Astrocyte (in vitro differentiated cells and primary cell): Measurements from ENCODE around the gene LEUTX. TPM values are rescaled to one million over a fixed set of nuclear protein-coding genes. Genes with fewer than 3 reads are reported as not detected.

Experiments
- DNase-seq: peaks from one replicate; pipeline ENCODE4 v3.0.0-alpha.2; 2010; ENCODE audit warnings: low read depth
- FAIRE-seq: peaks from 2 replicates; lab custom pipeline; 2011; peaks lifted over from hg19 to GRCh38; lab: Jason Lieb, UNC
- H2AFZ ChIP-seq: 2 replicates; pipeline ENCODE4 v1.6.0; 2012; ENCODE audit warnings: low read depth, low read length, inconsistent platforms
- H3K27ac ChIP-seq: 2 replicates; pipeline ENCODE4 v1.5.1; 2011; ENCODE audit warnings: low read depth, low read length, inconsistent platforms
- H3K27me3 ChIP-seq: 2 replicates; pipeline ENCODE4 v1.6.0; 2011; ENCODE audit warnings: low read length, inconsistent platforms; ENCODE audit not compliant: insufficient read depth
- H3K36me3 ChIP-seq: 2 replicates; pipeline ENCODE4 v1.5.1; 2011; ENCODE audit warnings: low read length, inconsistent platforms; ENCODE audit not compliant: insufficient read depth
- H3K4me1 ChIP-seq: 2 replicates; pipeline ENCODE4 v1.5.1; 2011; ENCODE audit warnings: low read length, inconsistent platforms; ENCODE audit not compliant: insufficient read depth
- H3K4me2 ChIP-seq: 2 replicates; pipeline ENCODE4 v1.6.0; 2012; ENCODE audit warnings: low read length, inconsistent platforms
- H3K4me3 ChIP-seq: 2 replicates; pipeline ENCODE4 v1.5.1; 2011; ENCODE audit warnings: low read depth, mild to moderate bottlenecking, low read length, inconsistent platforms; ENCODE audit not compliant: insufficient read depth
- H3K79me2 ChIP-seq: 2 replicates; pipeline ENCODE4 v1.6.0; 2012; ENCODE audit warnings: mild to moderate bottlenecking, low read length, inconsistent platforms; ENCODE audit not compliant: insufficient read depth
- H3K9ac ChIP-seq: 2 replicates; pipeline ENCODE4 v1.6.0; 2012; ENCODE audit warnings: mild to moderate bottlenecking, low read length, inconsistent platforms
- H3K9me3 ChIP-seq: 2 replicates; pipeline ENCODE4 v1.5.1; 2012; ENCODE audit warnings: low read depth, mild to moderate bottlenecking, low read length, inconsistent platforms; ENCODE audit not compliant: insufficient read depth
- H4K20me1 ChIP-seq: 2 replicates; pipeline ENCODE4 v1.6.0; 2012; ENCODE audit warnings: low read length, inconsistent platforms; ENCODE audit not compliant: insufficient read depth
- H3K27ac Mint-ChIP-seq: one replicate; pipeline ENCODE4 v1.8.0; 2021; ENCODE audit warnings: mild to moderate bottlenecking, mixed read lengths; ENCODE audit not compliant: unreplicated experiment
- H3K27me3 Mint-ChIP-seq: one replicate; pipeline ENCODE4 v1.8.0; 2021; ENCODE audit warnings: low read depth, mixed read lengths; ENCODE audit not compliant: unreplicated experiment
- H3K36me3 Mint-ChIP-seq: one replicate; pipeline ENCODE4 v1.8.0; 2021; ENCODE audit warnings: low read depth, mixed read lengths; ENCODE audit not compliant: unreplicated experiment
- H3K4me1 Mint-ChIP-seq: one replicate; pipeline ENCODE4 v1.8.0; 2021; ENCODE audit warnings: low read depth, mixed read lengths; ENCODE audit not compliant: unreplicated experiment
- H3K4me3 Mint-ChIP-seq: one replicate; pipeline ENCODE4 v1.8.0; 2021; ENCODE audit warnings: mild to moderate bottlenecking, moderate library complexity, mixed read lengths; ENCODE audit not compliant: unreplicated experiment
- H3K9me3 Mint-ChIP-seq: one replicate; pipeline ENCODE4 v1.8.0; 2021; ENCODE audit warnings: mild to moderate bottlenecking, mixed read lengths; ENCODE audit not compliant: unreplicated experiment
- EZH2 ChIP-seq: IDR thresholded peaks from 2 replicates; pipeline ENCODE4 v1.6.1; 2012; ENCODE audit warnings: mild to moderate bottlenecking, low read length, inconsistent platforms; ENCODE audit not compliant: insufficient read depth
- total RNA-seq: library from RNA; stranded (reverse); gene quantifications from 2 replicates; pipeline ENCODE4 v1.2.1, GENCODE V29; 2021
- TF ChIP-seq, protein P1 (sequence below): IDR thresholded peaks from 2 replicates; pipeline ENCODE4 v1.5.1; 2011; ENCODE audit warnings: low read depth, mild to moderate bottlenecking, inconsistent platforms, low read length, moderate library complexity; ENCODE audit not compliant: insufficient read depth

LEUTX gene
- total RNA-seq, 1 donor from 2014 or later, result not detected

DNA sequence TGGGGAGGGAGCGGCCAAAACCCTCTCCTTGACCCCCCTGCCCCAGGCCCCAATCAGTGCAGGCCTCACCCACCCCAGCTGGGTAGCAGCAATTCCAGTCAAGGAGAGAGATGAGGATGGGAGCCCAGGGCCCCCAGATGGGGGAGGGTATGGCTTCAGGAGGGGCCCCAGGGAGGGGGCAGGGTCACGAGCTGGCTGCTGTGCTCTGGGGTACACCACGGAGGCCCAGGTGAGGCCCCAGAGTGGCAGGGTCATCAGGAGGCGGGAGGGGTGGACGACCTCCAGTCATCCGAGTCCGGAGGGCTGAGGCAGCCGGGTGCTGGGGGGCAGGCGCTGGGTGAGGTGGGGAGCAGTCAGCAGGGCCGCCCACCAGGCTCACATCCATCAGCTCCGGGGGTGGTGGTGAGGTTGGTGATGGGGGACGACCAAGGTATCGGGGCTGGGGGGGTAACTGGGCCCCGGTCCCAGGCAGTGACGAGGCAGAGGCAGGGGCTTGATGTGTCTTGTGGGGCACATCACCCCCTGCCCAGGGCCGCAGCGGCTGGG lies 47.0 kb downstream of the LEUTX start:
- no peak for FAIRE-seq
- no peak overlapping the region for H3K4me3 Mint-ChIP-seq
- H3K27ac ChIP-seq, result no peak overlapping the region

DNA sequence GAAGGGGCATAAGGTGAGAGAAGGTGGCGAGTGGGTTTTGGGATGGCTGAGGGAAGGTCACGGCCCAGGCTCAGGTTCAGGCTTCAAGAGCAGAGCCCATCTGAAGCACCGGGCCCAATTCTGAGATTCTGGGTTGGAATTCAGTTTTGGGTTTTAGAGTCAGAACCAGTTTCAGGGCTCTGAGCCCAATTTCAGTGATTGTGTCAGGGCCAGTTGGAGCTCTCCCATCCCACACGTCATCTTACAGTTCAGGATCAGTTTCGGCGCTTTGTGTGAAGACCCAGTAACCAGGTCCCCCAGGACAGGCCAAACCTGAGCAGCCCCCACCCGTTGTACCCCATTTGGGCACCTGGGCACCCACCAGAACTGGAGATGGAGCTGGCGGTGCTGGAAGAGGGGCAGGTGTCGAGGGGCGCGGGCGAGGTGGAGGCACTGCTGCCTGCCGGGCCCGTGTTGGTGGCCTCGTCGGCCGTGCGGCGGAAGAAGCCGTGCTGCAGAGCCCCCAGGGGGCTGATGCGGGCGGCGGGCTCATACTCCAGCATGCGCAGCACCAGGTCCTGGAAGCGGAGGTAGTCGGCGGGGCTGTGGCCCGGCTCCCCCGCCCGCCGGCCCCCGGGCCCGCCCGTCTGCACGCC lies 47.8 kb downstream of the LEUTX start:
- H3K27ac ChIP-seq, result no peak overlapping the region
- no peak for FAIRE-seq
- peaks cover 13% of the 10 kb centered on the region for H3K36me3 ChIP-seq
- peaks cover 23% of the 10 kb centered on the region for H3K36me3 Mint-ChIP-seq
- H3K9me3 Mint-ChIP-seq, result no peaks in the 10 kb centered on the region
- peak overlapping the region; percentile 36 for H3K27ac Mint-ChIP-seq
- no peak for DNase-seq
- H3K9me3 ChIP-seq, result no peaks in the 10 kb centered on the region
- H3K27me3 Mint-ChIP-seq, result no peaks in the 10 kb centered on the region
- H3K4me2 ChIP-seq, result no peak overlapping the region
- peaks cover 4% of the 10 kb centered on the region for H3K4me1 Mint-ChIP-seq
- peaks cover 5% of the 10 kb centered on the region for H3K4me1 ChIP-seq
- no peak overlapping the region for H3K9ac ChIP-seq
- H2AFZ ChIP-seq, result no peak overlapping the region
- H3K27me3 ChIP-seq, result no peaks in the 10 kb centered on the region
- no peak overlapping the region for H3K4me3 Mint-ChIP-seq
- H3K4me3 ChIP-seq, result no peak overlapping the region
- H4K20me1 ChIP-seq, result peaks cover 6% of the 10 kb centered on the region
- TF ChIP-seq EZH2, result no peak
- TF ChIP-seq, protein P1, sequence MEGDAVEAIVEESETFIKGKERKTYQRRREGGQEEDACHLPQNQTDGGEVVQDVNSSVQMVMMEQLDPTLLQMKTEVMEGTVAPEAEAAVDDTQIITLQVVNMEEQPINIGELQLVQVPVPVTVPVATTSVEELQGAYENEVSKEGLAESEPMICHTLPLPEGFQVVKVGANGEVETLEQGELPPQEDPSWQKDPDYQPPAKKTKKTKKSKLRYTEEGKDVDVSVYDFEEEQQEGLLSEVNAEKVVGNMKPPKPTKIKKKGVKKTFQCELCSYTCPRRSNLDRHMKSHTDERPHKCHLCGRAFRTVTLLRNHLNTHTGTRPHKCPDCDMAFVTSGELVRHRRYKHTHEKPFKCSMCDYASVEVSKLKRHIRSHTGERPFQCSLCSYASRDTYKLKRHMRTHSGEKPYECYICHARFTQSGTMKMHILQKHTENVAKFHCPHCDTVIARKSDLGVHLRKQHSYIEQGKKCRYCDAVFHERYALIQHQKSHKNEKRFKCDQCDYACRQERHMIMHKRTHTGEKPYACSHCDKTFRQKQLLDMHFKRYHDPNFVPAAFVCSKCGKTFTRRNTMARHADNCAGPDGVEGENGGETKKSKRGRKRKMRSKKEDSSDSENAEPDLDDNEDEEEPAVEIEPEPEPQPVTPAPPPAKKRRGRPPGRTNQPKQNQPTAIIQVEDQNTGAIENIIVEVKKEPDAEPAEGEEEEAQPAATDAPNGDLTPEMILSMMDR, result no peak
- H3K79me2 ChIP-seq, result peaks cover 16% of the 10 kb centered on the region

More for the DNA sequence above, 47.0 kb downstream of the LEUTX start:
- Histone ChIP-seq H3K9me3 (no peaks in the 10 kb centered on the region), H3K36me3 (peaks cover 11% of the 10 kb centered on the region), H3K79me2 (peaks cover 9% of the 10 kb centered on the region), H3K4me1 (peaks cover 5% of the 10 kb centered on the region), H2AFZ (no peak overlapping the region), H3K4me3 (no peak overlapping the region), H3K4me2 (no peak overlapping the region), H3K27me3 (no peaks in the 10 kb centered on the region), H3K9ac (no peak overlapping the region), H4K20me1 (no peaks in the 10 kb centered on the region)
- TF ChIP-seq, protein P1, result no peak
- TF ChIP-seq EZH2, result no peak
- H3K9me3 Mint-ChIP-seq, result no peaks in the 10 kb centered on the region
- no peak for DNase-seq
- H3K36me3 Mint-ChIP-seq, result peaks cover 17% of the 10 kb centered on the region
- no peaks in the 10 kb centered on the region for H3K27me3 Mint-ChIP-seq
- no peaks in the 10 kb centered on the region for H3K4me1 Mint-ChIP-seq
- H3K27ac Mint-ChIP-seq, result no peak overlapping the region

DNA sequence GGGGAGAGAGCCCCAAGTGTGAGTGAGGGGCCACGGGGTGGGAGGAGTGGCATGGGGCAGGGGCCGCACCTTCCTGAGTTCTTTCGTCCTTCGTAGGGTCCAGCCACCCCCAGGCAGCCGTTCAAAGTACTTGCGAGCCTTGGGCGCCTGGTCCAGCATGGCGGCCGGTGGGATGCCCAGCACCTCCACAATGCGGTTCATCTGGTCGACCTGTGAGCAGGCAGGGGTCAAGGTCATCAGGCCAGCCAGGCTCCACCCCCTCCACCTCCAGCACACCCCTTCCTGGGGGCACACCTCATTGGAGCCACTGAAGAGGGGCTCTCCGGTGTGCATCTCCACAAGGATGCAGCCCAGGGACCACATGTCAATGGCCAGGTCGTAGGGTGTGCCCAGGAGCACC lies 48.6 kb downstream of the LEUTX start:
- Histone ChIP-seq H3K36me3 (peaks cover 13% of the 10 kb centered on the region), H3K4me1 (peaks cover 5% of the 10 kb centered on the region), H4K20me1 (peaks cover 7% of the 10 kb centered on the region), H3K27ac (no peak overlapping the region), H3K9me3 (no peaks in the 10 kb centered on the region), H3K4me2 (no peak overlapping the region), H3K9ac (no peak overlapping the region), H2AFZ (no peak overlapping the region), H3K79me2 (peaks cover 24% of the 10 kb centered on the region), H3K27me3 (no peaks in the 10 kb centered on the region), H3K4me3 (no peak overlapping the region)
- DNase-seq (no peak), FAIRE-seq (no peak)
- no peak overlapping the region for H3K27ac Mint-ChIP-seq
- TF ChIP-seq, protein P1, result no peak
- no peak for TF ChIP-seq EZH2
- peaks cover 8% of the 10 kb centered on the region for H3K4me1 Mint-ChIP-seq
- H3K9me3 Mint-ChIP-seq, result no peaks in the 10 kb centered on the region
- H3K36me3 Mint-ChIP-seq, result peaks cover 23% of the 10 kb centered on the region
- H3K4me3 Mint-ChIP-seq, result no peak overlapping the region
- H3K27me3 Mint-ChIP-seq, result no peaks in the 10 kb centered on the region
